ENCODE data around the gene PHLPP2.

DNA sequence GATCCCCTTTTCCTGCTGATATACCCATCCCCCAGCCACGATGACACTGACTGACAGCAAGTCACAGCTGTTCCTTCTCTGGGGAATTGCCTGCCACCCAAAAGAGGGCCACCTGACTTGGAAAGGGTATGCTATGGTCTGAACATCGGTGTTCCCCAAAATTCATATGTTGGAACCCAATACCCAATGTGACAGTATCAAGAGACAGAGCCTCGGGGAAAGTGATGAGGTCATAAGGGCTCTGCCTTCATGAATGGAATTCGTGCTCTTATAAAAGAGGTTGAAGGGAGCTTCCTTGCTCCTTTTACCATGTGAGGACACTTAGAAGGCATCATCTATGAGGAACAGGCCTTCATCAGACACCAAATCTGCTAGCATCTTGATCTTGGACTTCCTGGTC is 106.1 kb downstream of the PHLPP2 start:
- TF ChIP-seq, protein P1, sequence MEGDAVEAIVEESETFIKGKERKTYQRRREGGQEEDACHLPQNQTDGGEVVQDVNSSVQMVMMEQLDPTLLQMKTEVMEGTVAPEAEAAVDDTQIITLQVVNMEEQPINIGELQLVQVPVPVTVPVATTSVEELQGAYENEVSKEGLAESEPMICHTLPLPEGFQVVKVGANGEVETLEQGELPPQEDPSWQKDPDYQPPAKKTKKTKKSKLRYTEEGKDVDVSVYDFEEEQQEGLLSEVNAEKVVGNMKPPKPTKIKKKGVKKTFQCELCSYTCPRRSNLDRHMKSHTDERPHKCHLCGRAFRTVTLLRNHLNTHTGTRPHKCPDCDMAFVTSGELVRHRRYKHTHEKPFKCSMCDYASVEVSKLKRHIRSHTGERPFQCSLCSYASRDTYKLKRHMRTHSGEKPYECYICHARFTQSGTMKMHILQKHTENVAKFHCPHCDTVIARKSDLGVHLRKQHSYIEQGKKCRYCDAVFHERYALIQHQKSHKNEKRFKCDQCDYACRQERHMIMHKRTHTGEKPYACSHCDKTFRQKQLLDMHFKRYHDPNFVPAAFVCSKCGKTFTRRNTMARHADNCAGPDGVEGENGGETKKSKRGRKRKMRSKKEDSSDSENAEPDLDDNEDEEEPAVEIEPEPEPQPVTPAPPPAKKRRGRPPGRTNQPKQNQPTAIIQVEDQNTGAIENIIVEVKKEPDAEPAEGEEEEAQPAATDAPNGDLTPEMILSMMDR (IDR thresholded peaks at IDR 0.05) = no peak
- no peak for TF ChIP-seq TCF7L2 (IDR thresholded peaks at IDR 0.05; ENCODE audit: low read depth, low read length)
- TF ChIP-seq SIN3A (IDR thresholded peaks at IDR 0.05; ENCODE audit: borderline replicate concordance, insufficient read depth, low read depth, low read length) = no peak
- TF ChIP-seq POLR2AphosphoS5 (IDR thresholded peaks at IDR 0.05; ENCODE audit: low read depth, low read length) = no peak
- TF ChIP-seq, protein P2, sequence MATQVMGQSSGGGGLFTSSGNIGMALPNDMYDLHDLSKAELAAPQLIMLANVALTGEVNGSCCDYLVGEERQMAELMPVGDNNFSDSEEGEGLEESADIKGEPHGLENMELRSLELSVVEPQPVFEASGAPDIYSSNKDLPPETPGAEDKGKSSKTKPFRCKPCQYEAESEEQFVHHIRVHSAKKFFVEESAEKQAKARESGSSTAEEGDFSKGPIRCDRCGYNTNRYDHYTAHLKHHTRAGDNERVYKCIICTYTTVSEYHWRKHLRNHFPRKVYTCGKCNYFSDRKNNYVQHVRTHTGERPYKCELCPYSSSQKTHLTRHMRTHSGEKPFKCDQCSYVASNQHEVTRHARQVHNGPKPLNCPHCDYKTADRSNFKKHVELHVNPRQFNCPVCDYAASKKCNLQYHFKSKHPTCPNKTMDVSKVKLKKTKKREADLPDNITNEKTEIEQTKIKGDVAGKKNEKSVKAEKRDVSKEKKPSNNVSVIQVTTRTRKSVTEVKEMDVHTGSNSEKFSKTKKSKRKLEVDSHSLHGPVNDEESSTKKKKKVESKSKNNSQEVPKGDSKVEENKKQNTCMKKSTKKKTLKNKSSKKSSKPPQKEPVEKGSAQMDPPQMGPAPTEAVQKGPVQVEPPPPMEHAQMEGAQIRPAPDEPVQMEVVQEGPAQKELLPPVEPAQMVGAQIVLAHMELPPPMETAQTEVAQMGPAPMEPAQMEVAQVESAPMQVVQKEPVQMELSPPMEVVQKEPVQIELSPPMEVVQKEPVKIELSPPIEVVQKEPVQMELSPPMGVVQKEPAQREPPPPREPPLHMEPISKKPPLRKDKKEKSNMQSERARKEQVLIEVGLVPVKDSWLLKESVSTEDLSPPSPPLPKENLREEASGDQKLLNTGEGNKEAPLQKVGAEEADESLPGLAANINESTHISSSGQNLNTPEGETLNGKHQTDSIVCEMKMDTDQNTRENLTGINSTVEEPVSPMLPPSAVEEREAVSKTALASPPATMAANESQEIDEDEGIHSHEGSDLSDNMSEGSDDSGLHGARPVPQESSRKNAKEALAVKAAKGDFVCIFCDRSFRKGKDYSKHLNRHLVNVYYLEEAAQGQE (IDR thresholded peaks at IDR 0.05; ENCODE audit: insufficient read depth in 1 of 2, low read depth in 2 of 2, low read length in 1 of 2) = no peak

Measured in Panc1 (cell line).